ENCODE results near the gene MAL. TPM values are rescaled to one million over a fixed set of nuclear protein-coding genes. Genes with fewer than 3 reads are reported as not detected.

MAL gene
- total RNA-seq, 1 donor from 2014 or later, result not detected

- no peaks in the 10 kb centered on the region for H3K79me2 ChIP-seq (ENCODE audit: low read depth)
- Mint-ChIP-seq H3K27ac (no peak overlapping the region), H3K4me1 (peaks cover 16% of the 10 kb centered on the region), H3K36me3 (no peaks in the 10 kb centered on the region), H3K27me3 (ENCODE audit: insufficient read depth, low read depth) (peaks cover 13% of the 10 kb centered on the region), H3K4me3 (no peak overlapping the region), H3K9me3 (no peaks in the 10 kb centered on the region)
- TF ChIP-seq CTCF (IDR thresholded peaks at IDR 0.05) (no peak), EZH2 (IDR thresholded peaks at IDR 0.05) (no peak), EZH2phosphoT487 (IDR thresholded peaks at IDR 0.05) (no peak)
- H3K4me3 ChIP-seq, result no peak overlapping the region
- no peak for DNase-seq (ENCODE audit: low spot score)
- no peaks in the 10 kb centered on the region for H3K9me3 ChIP-seq (ENCODE audit: low read depth)
- H3K27me3 ChIP-seq, result peaks cover 10% of the 10 kb centered on the region
- no peaks in the 10 kb centered on the region for H3K36me3 ChIP-seq
- H4K20me1 ChIP-seq (ENCODE audit: low read depth), result no peaks in the 10 kb centered on the region
- H3F3A ChIP-seq (ENCODE audit: low read depth), result peaks cover 6% of the 10 kb centered on the region
- H3K27ac ChIP-seq, result no peak overlapping the region
- H2AFZ ChIP-seq (replicated peaks), result no peak overlapping the region
- no peaks in the 10 kb centered on the region for H3K4me1 ChIP-seq
- no peak overlapping the region for H3K9ac ChIP-seq
- H3K4me2 ChIP-seq, result no peak overlapping the region
Measured at GRCh38 chr2:95074663-95075439, 49.3 kb downstream of the MAL start.

GRCh38 chr2:95075440-95076132 lies 50.1 kb downstream of the MAL start:
- Histone ChIP-seq H3K9ac (no peak overlapping the region), H3F3A (ENCODE audit: low read depth) (peaks cover 6% of the 10 kb centered on the region), H3K27ac (no peak overlapping the region), H3K4me3 (no peak overlapping the region), H3K4me2 (no peak overlapping the region), H3K4me1 (no peaks in the 10 kb centered on the region), H3K27me3 (peaks cover 10% of the 10 kb centered on the region), H2AFZ (replicated peaks) (no peak overlapping the region), H4K20me1 (ENCODE audit: low read depth) (no peaks in the 10 kb centered on the region), H3K9me3 (ENCODE audit: low read depth) (no peaks in the 10 kb centered on the region), H3K79me2 (ENCODE audit: low read depth) (no peaks in the 10 kb centered on the region), H3K36me3 (no peaks in the 10 kb centered on the region)
- DNase-seq (ENCODE audit: low spot score), result no peak
- Mint-ChIP-seq H3K4me3 (no peak overlapping the region), H3K27ac (no peak overlapping the region), H3K36me3 (no peaks in the 10 kb centered on the region), H3K4me1 (peaks cover 16% of the 10 kb centered on the region), H3K27me3 (ENCODE audit: insufficient read depth, low read depth) (peaks cover 13% of the 10 kb centered on the region), H3K9me3 (no peaks in the 10 kb centered on the region)
- no peak for TF ChIP-seq EZH2phosphoT487 (IDR thresholded peaks at IDR 0.05)
- TF ChIP-seq EZH2 (IDR thresholded peaks at IDR 0.05), result no peak
- TF ChIP-seq CTCF (IDR thresholded peaks at IDR 0.05), result no peak

GRCh38 chr2:95076705-95077529 lies 51.4 kb downstream of the MAL start:
- Mint-ChIP-seq H3K27me3 (ENCODE audit: insufficient read depth, low read depth) (peaks cover 13% of the 10 kb centered on the region), H3K9me3 (no peaks in the 10 kb centered on the region), H3K4me1 (peaks cover 16% of the 10 kb centered on the region), H3K36me3 (no peaks in the 10 kb centered on the region), H3K4me3 (peak overlapping the region; percentile 73), H3K27ac (no peak overlapping the region)
- no peaks in the 10 kb centered on the region for H3K79me2 ChIP-seq (ENCODE audit: low read depth)
- H3K4me1 ChIP-seq, result no peaks in the 10 kb centered on the region
- peak overlapping the region; percentile 75 for H3K4me3 ChIP-seq
- H3F3A ChIP-seq (ENCODE audit: low read depth), result peaks cover 6% of the 10 kb centered on the region
- peak overlapping the region; percentile 90 for H3K4me2 ChIP-seq
- H3K27me3 ChIP-seq, result peaks cover 10% of the 10 kb centered on the region
- no peaks in the 10 kb centered on the region for H3K9me3 ChIP-seq (ENCODE audit: low read depth)
- H4K20me1 ChIP-seq (ENCODE audit: low read depth), result no peaks in the 10 kb centered on the region
- H3K27ac ChIP-seq, result no peak overlapping the region
- peak overlapping the region; percentile 99 for H2AFZ ChIP-seq (replicated peaks)
- H3K36me3 ChIP-seq, result no peaks in the 10 kb centered on the region
- no peak for TF ChIP-seq EZH2 (IDR thresholded peaks at IDR 0.05)
- peak; percentile 84 for TF ChIP-seq CTCF (IDR thresholded peaks at IDR 0.05)
- H3K9ac ChIP-seq, result no peak overlapping the region
- peak; percentile 85 for DNase-seq (ENCODE audit: low spot score)
